Fibroblast of lung (primary cell): ENCODE measurements around the gene PGM5. TPM values are rescaled to one million over a fixed set of nuclear protein-coding genes. Genes with fewer than 3 reads are reported as not detected.

ENCODE experiments used
- DNase-seq, 2 donors: peaks; one replicate each; pipeline versions ENCODE4 v3.0.0 to v3.0.0-alpha.2; 2010; ENCODE audit warnings: low read depth in 2 of 2
- H2AFZ ChIP-seq: 2 replicates; pipeline ENCODE4 v1.5.1; 2012; ENCODE audit warnings: low read length, control low read depth, inconsistent platforms
- H3K27ac ChIP-seq: 2 replicates; pipeline ENCODE4 v1.5.1; 2011; ENCODE audit warnings: low read length, control low read depth; ENCODE audit not compliant: insufficient read depth
- H3K27me3 ChIP-seq: 2 replicates; pipeline ENCODE4 v1.5.1; 2011; ENCODE audit warnings: mild to moderate bottlenecking, low read length; ENCODE audit not compliant: control insufficient read depth, insufficient read depth
- H3K36me3 ChIP-seq: 2 replicates; pipeline ENCODE4 v1.5.1; 2011; ENCODE audit warnings: low read length; ENCODE audit not compliant: control insufficient read depth, insufficient read depth
- H3K4me1 ChIP-seq: 2 replicates; pipeline ENCODE4 v1.5.1; 2011; ENCODE audit warnings: low read length; ENCODE audit not compliant: control insufficient read depth, insufficient read depth; ENCODE audit errors: extremely low read depth
- H3K4me2 ChIP-seq: 2 replicates; pipeline ENCODE4 v1.5.1; 2011; ENCODE audit warnings: low read length, control low read depth; ENCODE audit not compliant: insufficient read depth; ENCODE audit errors: extremely low read depth
- H3K4me3 ChIP-seq, 4 experiments: fragments of 200-600 bp in 1 of 4; sonication (generic) in 1 of 4; replicated peaks in 1 of 4; 2 replicates each; pipeline ENCODE4 v1.5.1; 2011 to 2016; ENCODE audit warnings: low read length in 4 of 4, low read depth in 3 of 4, mild to moderate bottlenecking in 3 of 4, control low read depth in 2 of 4, inconsistent platforms in 1 of 4, mixed read lengths in 1 of 4; ENCODE audit not compliant: insufficient read depth in 1 of 4; ENCODE audit errors: control extremely low read depth in 1 of 4
- H3K79me2 ChIP-seq: 2 replicates; pipeline ENCODE4 v1.5.1; 2012; ENCODE audit warnings: mild to moderate bottlenecking, low read length, inconsistent platforms; ENCODE audit not compliant: control insufficient read depth, insufficient read depth
- H3K9ac ChIP-seq: 2 replicates; pipeline ENCODE4 v1.5.1; 2011; ENCODE audit warnings: mild to moderate bottlenecking, low read length, control low read depth; ENCODE audit not compliant: insufficient read depth
- H3K9me3 ChIP-seq: 2 replicates; pipeline ENCODE4 v1.5.1; 2012; ENCODE audit warnings: low read depth, low read length; ENCODE audit not compliant: control insufficient read depth, insufficient read depth
- H4K20me1 ChIP-seq: 2 replicates; pipeline ENCODE4 v1.5.1; 2011; ENCODE audit warnings: low read length; ENCODE audit not compliant: control insufficient read depth, insufficient read depth; ENCODE audit errors: extremely low read depth
- CTCF ChIP-seq, 2 donors: IDR thresholded peaks in 1 of 2; conservative IDR thresholded peaks in 1 of 2; 1 replicate in 1 of 2; 2 replicates in 1 of 2; pipeline ENCODE4 v1.5.1; 2011 to 2012; ENCODE audit warnings: low read length in 2 of 2, control low read depth in 1 of 2, inconsistent platforms in 1 of 2, low read depth in 1 of 2, mild to moderate bottlenecking in 1 of 2
- EZH2 ChIP-seq: IDR thresholded peaks from 2 replicates; pipeline ENCODE4 v1.5.1; 2012; ENCODE audit warnings: low read length, control low read depth, mild to moderate bottlenecking; ENCODE audit errors: missing control alignments
- polyA plus RNA-seq, 2 donors: library from polyadenylated mRNA; depleted of rRNA in 1 of 2; stranded (reverse) in 1 of 2; unstranded in 1 of 2; fragments of >200 nt; gene quantifications; 2 replicates each; pipeline ENCODE4 v1.2.1, GENCODE V29; 2011 to 2012; ENCODE audit warnings: missing spikeins in 1 of 2
- total RNA-seq: library from RNA; depleted of rRNA; stranded (reverse); fragments of >200 nt; gene quantifications from 2 replicates; pipeline ENCODE4 v1.2.1, GENCODE V29; 2014

The PGM5 gene
- total and polyA plus RNA-seq, 2 donors (not counting 1 experiment from before 2014, with no cell fraction given), result 42.6 to 113 TPM

- DNase-seq, result no peak
- TF ChIP-seq CTCF (conservative IDR thresholded peaks at IDR 0.05 in 1 of 2, IDR thresholded peaks at IDR 0.05 in 1 of 2; ENCODE audit: low read depth in 1 of 2, low read length in 2 of 2) (no peak), EZH2 (no peak)
- Histone ChIP-seq H3K27me3 (no peaks in the 10 kb centered on the region), H3K4me1 (no peaks in the 10 kb centered on the region), H4K20me1 (no peaks in the 10 kb centered on the region), H3K9me3 (no peaks in the 10 kb centered on the region), H3K4me3 (no peak overlapping the region), H3K27ac (no peak overlapping the region), H2AFZ (no peak overlapping the region), H3K9ac (no peak overlapping the region), H3K79me2 (no peaks in the 10 kb centered on the region), H3K4me2 (no peak overlapping the region), H3K36me3 (no peaks in the 10 kb centered on the region)
Measured at GRCh38 chr9:68532131-68532530, 175.7 kb downstream of the PGM5 start.

- Histone ChIP-seq H2AFZ (no peak overlapping the region), H4K20me1 (no peaks in the 10 kb centered on the region), H3K27ac (no peak overlapping the region), H3K9me3 (no peaks in the 10 kb centered on the region), H3K4me3 (no peak overlapping the region), H3K79me2 (no peaks in the 10 kb centered on the region), H3K4me2 (no peak overlapping the region), H3K27me3 (no peaks in the 10 kb centered on the region), H3K36me3 (no peaks in the 10 kb centered on the region), H3K9ac (no peak overlapping the region), H3K4me1 (no peaks in the 10 kb centered on the region)
- TF ChIP-seq EZH2, result no peak
- no peak for TF ChIP-seq CTCF (conservative IDR thresholded peaks at IDR 0.05 in 1 of 2, IDR thresholded peaks at IDR 0.05 in 1 of 2; ENCODE audit: low read depth in 1 of 2, low read length in 2 of 2)
- DNase-seq, result no peak
Measured at GRCh38 chr9:68533678-68534077, 177.3 kb downstream of the PGM5 start.

- no peaks in the 10 kb centered on the region for H3K36me3 ChIP-seq
- H3K9ac ChIP-seq, result no peak overlapping the region
- no peaks in the 10 kb centered on the region for H3K4me1 ChIP-seq
- TF ChIP-seq CTCF (conservative IDR thresholded peaks at IDR 0.05 in 1 of 2, IDR thresholded peaks at IDR 0.05 in 1 of 2; ENCODE audit: low read depth in 1 of 2, low read length in 2 of 2), result no peak
- TF ChIP-seq EZH2, result no peak
- H4K20me1 ChIP-seq, result no peaks in the 10 kb centered on the region
- no peak overlapping the region for H3K27ac ChIP-seq
- no peak overlapping the region for H3K4me2 ChIP-seq
- no peak overlapping the region for H2AFZ ChIP-seq
- no peaks in the 10 kb centered on the region for H3K9me3 ChIP-seq
- DNase-seq, result no peak
- H3K27me3 ChIP-seq, result no peaks in the 10 kb centered on the region
- H3K79me2 ChIP-seq, result no peaks in the 10 kb centered on the region
- H3K4me3 ChIP-seq, result no peak overlapping the region
Measured at GRCh38 chr9:68536876-68537615, 180.6 kb downstream of the PGM5 start.
